ENCODE results near the gene KDM8. TPM values are rescaled to one million over a fixed set of nuclear protein-coding genes. Genes with fewer than 3 reads are reported as not detected.
A peak's percentile ranks its signal among the peaks of the same experiment; 100 is the strongest.

The KDM8 gene
- total RNA-seq, 1 experiment from 2014 or later: 15.5 TPM

- DNase-seq: peak; percentile 1
- H3K27me3 Mint-ChIP-seq (ENCODE audit: low read depth): no peaks in the 10 kb centered on the region
- no peaks in the 10 kb centered on the region for H3K4me1 ChIP-seq (ENCODE audit: insufficient read depth, low read length)
- no peaks in the 10 kb centered on the region for H3K27me3 ChIP-seq (ENCODE audit: insufficient read depth, low read length)
- no peak overlapping the region for H3K14ac ChIP-seq (ENCODE audit: insufficient read depth, low read length)
- H4K20me1 ChIP-seq (ENCODE audit: control insufficient read depth, insufficient read depth, insufficient read length): no peaks in the 10 kb centered on the region
- TF ChIP-seq CTCF (conservative IDR thresholded peaks at IDR 0.05): no peak
- no peak overlapping the region for H2AFZ ChIP-seq (ENCODE audit: low read length)
- no peak overlapping the region for H2BK20ac ChIP-seq (ENCODE audit: low read depth, low read length, poor library complexity, severe bottlenecking)
- H2BK5ac ChIP-seq (ENCODE audit: insufficient read length, low read length): no peak overlapping the region
- H3K9me3 ChIP-seq (ENCODE audit: control insufficient read depth, low read depth, low read length): no peaks in the 10 kb centered on the region
- no peaks in the 10 kb centered on the region for H3K79me2 ChIP-seq (ENCODE audit: insufficient read depth, low read length)
- H3K27ac Mint-ChIP-seq: no peak overlapping the region
- peaks cover 0 to 2% (median 0%) of the 10 kb centered on the region in 3 experiments; a peak in 2 of 7 replicates for H3K36me3 Mint-ChIP-seq (ENCODE audit: insufficient read depth in 1 of 3, low read depth in 3 of 3)
- H2BK120ac ChIP-seq (ENCODE audit: low read depth, low read length, poor library complexity, severe bottlenecking): no peak overlapping the region
- H3K23ac ChIP-seq (ENCODE audit: insufficient read length, low read depth, low read length): no peak overlapping the region
- no peak overlapping the region for H3K9ac ChIP-seq (ENCODE audit: extremely low read depth, insufficient read length, low read length)
- H3K9me3 Mint-ChIP-seq: no peaks in the 10 kb centered on the region
- H3K79me1 ChIP-seq (ENCODE audit: insufficient read depth, low read depth, low read length, poor library complexity, severe bottlenecking): no peaks in the 10 kb centered on the region
- H3K27ac ChIP-seq (ENCODE audit: insufficient read length, low read depth, low read length): no peak overlapping the region
- no peak overlapping the region for H3K4me3 Mint-ChIP-seq
- H3K4me2 ChIP-seq (ENCODE audit: insufficient read depth, insufficient read length, low read length): no peak overlapping the region
- H3K56ac ChIP-seq (ENCODE audit: insufficient read length, low read depth, low read length): no peak overlapping the region
- H2AK5ac ChIP-seq (ENCODE audit: insufficient read length, low read length): no peak overlapping the region
- no peak overlapping the region for H3K18ac ChIP-seq (ENCODE audit: insufficient read length, low read depth, low read length)
- no peak overlapping the region for H2BK12ac ChIP-seq (ENCODE audit: insufficient read length, low read depth, low read length)
- H3K4me1 Mint-ChIP-seq: peaks cover 2 to 4% of the 10 kb centered on the region in 2 experiments; a peak in 3 of 4 replicates
- no peak overlapping the region for H4K5ac ChIP-seq (ENCODE audit: insufficient read length, low read depth, low read length)
- whole genome bisulfite sequencing (ENCODE audit: extremely low coverage, insufficient read length, low lambda C conversion rate): no CpG with 5 or more reads among the region's 8 CpGs
- no peak overlapping the region for H4K91ac ChIP-seq (ENCODE audit: insufficient read length, low read depth, low read length)
- H3K23me2 ChIP-seq (ENCODE audit: insufficient read length, low read depth, low read length, poor library complexity, severe bottlenecking): no peaks in the 10 kb centered on the region
- no peak overlapping the region for H3K4ac ChIP-seq (ENCODE audit: low read depth, low read length)
- no peak overlapping the region for H2BK15ac ChIP-seq (ENCODE audit: low read depth, low read length)
- no peak overlapping the region for H4K8ac ChIP-seq (replicated peaks; ENCODE audit: insufficient read length, low read depth, low read length)
- H3T11ph ChIP-seq (ENCODE audit: low read length): no peak overlapping the region
These were observed 48.3 kb downstream of the KDM8 start for GRCh38 chr16:27251541-27252205.
